Measurements from ENCODE around the gene SLC39A11. TPM values are rescaled to one million over a fixed set of nuclear protein-coding genes. Genes with fewer than 3 reads are reported as not detected.

SLC39A11 gene
- polyA plus RNA-seq, 1 of the 3 experiments (the other 2 are of a cell fraction): 23.5 TPM

GRCh38 chr17:72865954-72866353 is 226.5 kb downstream of the SLC39A11 start:
- DNase-seq: no peak
- Histone ChIP-seq H3K4me1 (ENCODE audit: control insufficient read depth in 1 of 2, insufficient read depth in 2 of 2, low read depth in 1 of 2, low read length in 1 of 2) (peaks cover 0 to 8% of the 10 kb centered on the region in 2 experiments; a peak in 2 of 4 replicates), H3K9ac (no peak overlapping the region), H3F3A (replicated peaks; ENCODE audit: insufficient read depth) (no peaks in the 10 kb centered on the region), H3K4me3 (ENCODE audit: low read depth in 2 of 2, low read length in 1 of 2) (no peak overlapping the region), H3K27me3 (ENCODE audit: insufficient read depth) (no peaks in the 10 kb centered on the region), H4K20me1 (ENCODE audit: insufficient read depth) (no peaks in the 10 kb centered on the region), H2AFZ (ENCODE audit: low read depth) (no peak overlapping the region), H3K9me2 (no peaks in the 10 kb centered on the region), H3K27ac (ENCODE audit: low read depth in 2 of 2, low read length in 1 of 2) (no peak overlapping the region), H3K36me3 (replicated peaks in 1 of 2; ENCODE audit: control insufficient read depth in 1 of 2, insufficient read depth in 2 of 2, low read length in 1 of 2) (no peaks in the 10 kb centered on the region), H3K9me3 (no peaks in the 10 kb centered on the region), H3K4me2 (no peak overlapping the region), H3K79me2 (ENCODE audit: insufficient read depth) (no peaks in the 10 kb centered on the region)
- ChIA-PET CTCF (interaction anchor here (0.8 to 1.2 kb wide), 2 partner anchors 24 to 120 kb away, joined by 3 read pairs; no protein-coding TSS in a partner anchor), POLR2A (no interaction called here)
- 95% methylated on average over 8 of the region's 8 CpGs for WGBS (ENCODE audit: low lambda C conversion rate)
- no peak for TF ChIP-seq MEF2A (IDR thresholded peaks at IDR 0.05; ENCODE audit: borderline replicate concordance, low read depth)
- TF ChIP-seq FOXM1 (IDR thresholded peaks at IDR 0.05; ENCODE audit: low read depth): no peak
- TF ChIP-seq, protein P1, sequence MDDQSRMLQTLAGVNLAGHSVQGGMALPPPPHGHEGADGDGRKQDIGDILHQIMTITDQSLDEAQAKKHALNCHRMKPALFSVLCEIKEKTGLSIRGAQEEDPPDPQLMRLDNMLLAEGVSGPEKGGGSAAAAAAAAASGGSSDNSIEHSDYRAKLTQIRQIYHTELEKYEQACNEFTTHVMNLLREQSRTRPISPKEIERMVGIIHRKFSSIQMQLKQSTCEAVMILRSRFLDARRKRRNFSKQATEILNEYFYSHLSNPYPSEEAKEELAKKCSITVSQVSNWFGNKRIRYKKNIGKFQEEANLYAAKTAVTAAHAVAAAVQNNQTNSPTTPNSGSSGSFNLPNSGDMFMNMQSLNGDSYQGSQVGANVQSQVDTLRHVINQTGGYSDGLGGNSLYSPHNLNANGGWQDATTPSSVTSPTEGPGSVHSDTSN (IDR thresholded peaks at IDR 0.05): no peak
- TF ChIP-seq RFX5 (IDR thresholded peaks at IDR 0.05; ENCODE audit: low read length): no peak
- TF ChIP-seq JUND (IDR thresholded peaks at IDR 0.05): no peak
- no peak for TF ChIP-seq POLR2AphosphoS5 (IDR thresholded peaks at IDR 0.05; ENCODE audit: low read depth, low read length)
- no peak for TF ChIP-seq REST (IDR thresholded peaks at IDR 0.05; ENCODE audit: low read depth, low read length)
- TF ChIP-seq ELF1 (IDR thresholded peaks at IDR 0.05): no peak
- no peak for TF ChIP-seq CHD2 (IDR thresholded peaks at IDR 0.05; ENCODE audit: low read length, partially characterized antibody)
- TF ChIP-seq NRF1 (IDR thresholded peaks at IDR 0.05; ENCODE audit: low read depth, low read length): no peak
- no peak for TF ChIP-seq YY1 (IDR thresholded peaks at IDR 0.05; ENCODE audit: low read depth)
- no peak for TF ChIP-seq GABPA (IDR thresholded peaks at IDR 0.05; ENCODE audit: low read depth)
- no peak for TF ChIP-seq FOXJ3 (CRISPR knock-in tag; IDR thresholded peaks at IDR 0.05)
- TF ChIP-seq FOSL2 (IDR thresholded peaks at IDR 0.05; ENCODE audit: borderline replicate concordance, low read depth): no peak
- TF ChIP-seq MXI1 (IDR thresholded peaks at IDR 0.05; ENCODE audit: low read depth, low read length): no peak
- no peak for TF ChIP-seq SIN3A (IDR thresholded peaks at IDR 0.05; ENCODE audit: borderline replicate concordance, low read depth, low read length)
- no peak for TF ChIP-seq TEAD4 (IDR thresholded peaks at IDR 0.05; ENCODE audit: borderline replicate concordance, insufficient read depth)
- no peak for TF ChIP-seq RCOR1 (IDR thresholded peaks at IDR 0.05; ENCODE audit: low read length)
- TF ChIP-seq NFIC (IDR thresholded peaks at IDR 0.05; ENCODE audit: borderline replicate concordance): no peak
